Peyer's patch (tissue), 4 donors: ENCODE results near the gene DHX32. TPM values are rescaled to one million over a fixed set of nuclear protein-coding genes. Genes with fewer than 3 reads are reported as not detected.

ENCODE experiments used
- DNase-seq, 3 donors: peaks; one replicate each; pipeline ENCODE4 v3.0.0-alpha.2; 2017 to 2019
- H3K27ac ChIP-seq, 4 donors: fragments of 200-600 bp; sonication (generic); one replicate each; pipeline ENCODE4 v1.5.1; 2016 to 2019
- H3K27me3 ChIP-seq, 2 donors: fragments of 200-600 bp; sonication (generic); one replicate each; pipeline ENCODE4 v1.5.1; 2019
- H3K36me3 ChIP-seq, 3 donors: fragments of 200-600 bp; sonication (generic); one replicate each; pipeline ENCODE4 v1.5.1; 2016 to 2019
- H3K4me1 ChIP-seq, 4 donors: fragments of 200-600 bp; sonication (generic); one replicate each; pipeline ENCODE4 v1.5.1; 2016 to 2019
- H3K4me3 ChIP-seq, 4 donors: fragments of 200-600 bp; sonication (generic); 1 replicate in 3 of 4; 2 replicates in 1 of 4; pipeline ENCODE4 v1.5.1; 2016 to 2019; ENCODE audit warnings: mild to moderate bottlenecking in 1 of 4
- H3K9me3 ChIP-seq, 4 donors: fragments of 200-600 bp; sonication (generic); one replicate each; pipeline ENCODE4 v1.5.1; 2016 to 2019; ENCODE audit warnings: mild to moderate bottlenecking in 1 of 4
- POLR2A ChIP-seq, 2 donors: fragments of 450-650 bp; IDR thresholded peaks; one replicate each; pipeline ENCODE4 v1.5.1; 2017; ENCODE audit warnings: antibody characterized with exemption in 2 of 2, mild to moderate bottlenecking in 2 of 2, moderate library complexity in 2 of 2
- total RNA-seq, 4 donors: library from RNA; depleted of rRNA; stranded (reverse); fragments of >200 nt; gene quantifications; one replicate each; pipeline ENCODE4 v1.1.0, GENCODE V29; 2016
- TF ChIP-seq, protein P1 (sequence below), 6 experiments: fragments of 450-650 bp in 4 of 6; fragments of 200-600 bp in 2 of 6; sonication (generic) in 1 of 6; IDR thresholded peaks; one replicate each; pipeline ENCODE4 v1.5.1; 2017 to 2019; ENCODE audit warnings: antibody characterized with exemption in 6 of 6, mild to moderate bottlenecking in 3 of 6, moderate library complexity in 1 of 6

Gene DHX32
- total RNA-seq, 4 donors from 2014 or later: 23.9 to 36.3 (median 28.0) TPM

DNA sequence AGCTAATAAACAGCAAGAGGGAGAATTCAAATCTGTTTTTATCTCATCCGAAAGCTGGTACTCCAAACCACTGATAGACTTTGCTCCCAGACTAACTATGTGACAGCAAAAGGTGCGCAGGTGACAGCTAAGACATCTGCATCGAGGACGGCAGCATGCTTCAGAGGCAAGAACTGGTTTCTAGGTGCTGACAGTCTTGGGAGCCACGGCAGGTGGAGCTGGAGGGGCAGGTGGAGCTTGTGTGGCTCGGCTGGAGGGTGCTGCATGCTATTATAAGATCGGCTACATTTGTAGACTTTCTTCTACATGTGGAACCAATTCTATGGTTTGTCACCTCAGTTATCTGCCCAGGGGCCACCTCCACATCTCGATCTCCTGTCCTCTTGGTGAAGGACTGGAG is 83.7 kb downstream of the DHX32 start:
- no peak overlapping the region for H3K27ac ChIP-seq
- TF ChIP-seq, protein P1, sequence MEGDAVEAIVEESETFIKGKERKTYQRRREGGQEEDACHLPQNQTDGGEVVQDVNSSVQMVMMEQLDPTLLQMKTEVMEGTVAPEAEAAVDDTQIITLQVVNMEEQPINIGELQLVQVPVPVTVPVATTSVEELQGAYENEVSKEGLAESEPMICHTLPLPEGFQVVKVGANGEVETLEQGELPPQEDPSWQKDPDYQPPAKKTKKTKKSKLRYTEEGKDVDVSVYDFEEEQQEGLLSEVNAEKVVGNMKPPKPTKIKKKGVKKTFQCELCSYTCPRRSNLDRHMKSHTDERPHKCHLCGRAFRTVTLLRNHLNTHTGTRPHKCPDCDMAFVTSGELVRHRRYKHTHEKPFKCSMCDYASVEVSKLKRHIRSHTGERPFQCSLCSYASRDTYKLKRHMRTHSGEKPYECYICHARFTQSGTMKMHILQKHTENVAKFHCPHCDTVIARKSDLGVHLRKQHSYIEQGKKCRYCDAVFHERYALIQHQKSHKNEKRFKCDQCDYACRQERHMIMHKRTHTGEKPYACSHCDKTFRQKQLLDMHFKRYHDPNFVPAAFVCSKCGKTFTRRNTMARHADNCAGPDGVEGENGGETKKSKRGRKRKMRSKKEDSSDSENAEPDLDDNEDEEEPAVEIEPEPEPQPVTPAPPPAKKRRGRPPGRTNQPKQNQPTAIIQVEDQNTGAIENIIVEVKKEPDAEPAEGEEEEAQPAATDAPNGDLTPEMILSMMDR (IDR thresholded peaks at IDR 0.05): no peak
- TF ChIP-seq POLR2A (IDR thresholded peaks at IDR 0.05): no peak
- no peaks in the 10 kb centered on the region for H3K9me3 ChIP-seq
- no peaks in the 10 kb centered on the region for H3K27me3 ChIP-seq
- peaks cover 0 to 50% (median 0%) of the 10 kb centered on the region in 3 donors for H3K36me3 ChIP-seq
- H3K4me3 ChIP-seq: no peak overlapping the region
- DNase-seq: no peak
- no peaks in the 10 kb centered on the region for H3K4me1 ChIP-seq

DNA sequence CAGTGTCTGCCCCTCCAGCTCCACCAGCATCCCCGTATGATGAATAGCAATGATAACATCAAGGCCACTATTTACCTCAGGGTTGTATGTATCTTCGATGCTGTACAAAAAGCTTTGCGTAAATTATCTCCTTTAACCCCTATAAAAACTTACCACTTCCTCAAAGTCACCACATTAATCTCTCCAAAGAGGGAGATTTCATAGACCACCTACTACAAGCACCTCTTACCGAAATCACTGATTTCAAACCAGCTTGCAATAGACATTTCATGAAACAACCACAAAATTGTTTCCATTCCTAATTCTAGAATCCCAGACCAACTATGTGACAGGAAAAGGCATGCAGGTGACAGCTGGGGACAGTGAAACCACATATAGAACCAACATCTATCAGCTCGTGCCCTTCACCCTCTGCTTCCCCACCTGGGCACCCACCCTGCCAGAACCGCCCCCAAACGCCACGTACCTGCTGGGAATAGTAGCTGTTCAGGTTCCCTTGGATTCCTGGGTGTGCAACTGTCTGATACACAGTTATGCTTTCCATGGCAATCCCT is 85.4 kb downstream of the DHX32 start:
- TF ChIP-seq POLR2A (IDR thresholded peaks at IDR 0.05): no peak
- TF ChIP-seq, protein P1 (IDR thresholded peaks at IDR 0.05): no peak
- Histone ChIP-seq H3K4me3 (no peak overlapping the region), H3K9me3 (no peaks in the 10 kb centered on the region), H3K27me3 (no peaks in the 10 kb centered on the region), H3K36me3 (peaks cover 0 to 52% (median 0%) of the 10 kb centered on the region in 3 donors), H3K4me1 (no peaks in the 10 kb centered on the region), H3K27ac (no peak overlapping the region)
- peak in 1 of 3 donors; percentile 34 for DNase-seq

DNA sequence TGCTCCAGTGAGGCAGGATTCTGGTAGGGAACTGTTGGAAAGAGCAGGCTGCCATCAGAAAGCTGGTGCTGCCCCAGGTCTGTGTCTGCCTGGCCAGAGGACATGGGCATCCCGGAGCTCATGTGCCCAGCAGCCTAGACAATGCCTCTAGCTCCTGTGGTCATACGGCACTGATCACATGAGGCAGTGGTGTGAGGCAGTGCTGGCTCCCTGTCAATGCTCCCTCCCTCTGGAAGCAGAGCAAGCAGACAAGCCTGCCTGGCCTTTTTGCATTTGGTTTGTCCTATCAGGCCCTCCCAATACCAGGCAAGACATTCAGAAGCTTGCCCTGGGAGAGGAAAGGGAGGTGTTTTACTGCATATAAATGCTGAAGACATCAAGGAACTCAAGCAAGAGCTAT is 86.0 kb downstream of the DHX32 start:
- TF ChIP-seq, protein P1 (IDR thresholded peaks at IDR 0.05): no peak
- TF ChIP-seq POLR2A (IDR thresholded peaks at IDR 0.05): no peak
- Histone ChIP-seq H3K36me3 (peaks cover 0 to 52% (median 0%) of the 10 kb centered on the region in 3 donors), H3K4me3 (no peak overlapping the region), H3K4me1 (no peaks in the 10 kb centered on the region), H3K27ac (no peak overlapping the region), H3K27me3 (no peaks in the 10 kb centered on the region), H3K9me3 (no peaks in the 10 kb centered on the region)
- peak in 1 of 3 donors; percentile 38 for DNase-seq

DNA sequence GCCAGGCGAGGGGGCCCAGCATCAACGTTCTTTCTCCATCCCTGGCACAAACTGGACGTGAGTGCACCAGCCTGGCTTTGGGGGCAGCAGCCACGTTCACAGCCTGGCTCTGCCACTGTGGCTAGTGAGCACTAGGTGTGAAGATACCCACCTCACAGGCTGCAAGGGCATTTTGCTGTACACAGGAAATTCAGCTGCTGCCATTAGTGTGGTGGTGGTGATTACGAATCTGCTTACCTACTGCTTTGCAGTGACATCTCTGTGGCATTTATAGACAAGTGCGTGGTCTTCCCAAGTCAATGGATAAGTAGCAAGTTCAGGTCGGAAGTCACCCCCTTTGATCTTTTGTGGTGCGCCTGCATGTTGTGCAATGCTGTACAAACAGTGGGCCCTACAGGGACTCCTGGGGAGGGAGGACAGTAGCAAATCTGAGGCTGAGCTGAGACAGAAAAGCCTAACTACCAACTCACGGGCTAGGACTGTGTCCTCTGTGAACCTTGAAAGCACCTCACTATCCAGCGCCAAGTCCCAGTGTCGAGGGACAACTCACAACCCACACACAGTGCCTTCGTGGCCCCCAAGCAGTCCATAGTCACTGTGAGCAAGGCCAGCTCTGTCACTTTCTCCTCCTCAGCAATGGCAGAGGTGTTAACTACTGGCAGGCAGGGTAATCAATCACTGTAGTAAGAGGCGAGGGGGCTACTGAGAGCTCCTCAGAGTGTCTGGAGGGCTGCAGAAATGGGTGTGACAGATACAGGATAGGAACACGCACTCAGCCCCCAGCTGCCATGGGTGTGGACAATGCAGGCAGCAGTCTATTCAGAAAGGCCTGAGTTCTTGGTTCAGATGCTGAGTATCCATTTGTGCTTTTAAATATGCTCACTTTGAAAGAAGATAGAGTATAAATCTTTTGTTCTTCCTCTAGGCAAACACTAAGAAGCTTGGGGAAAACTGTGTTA is 88.5 kb downstream of the DHX32 start:
- no peaks in the 10 kb centered on the region for H3K4me1 ChIP-seq
- H3K4me3 ChIP-seq: no peak overlapping the region
- H3K27me3 ChIP-seq: no peaks in the 10 kb centered on the region
- no peak overlapping the region for H3K27ac ChIP-seq
- no peaks in the 10 kb centered on the region for H3K9me3 ChIP-seq
- peaks cover 0 to 60% (median 0%) of the 10 kb centered on the region in 3 donors for H3K36me3 ChIP-seq
- TF ChIP-seq, protein P1 (IDR thresholded peaks at IDR 0.05): no peak
- no peak for TF ChIP-seq POLR2A (IDR thresholded peaks at IDR 0.05)
- peak in 1 of 3 donors; percentile 24 for DNase-seq

DNA sequence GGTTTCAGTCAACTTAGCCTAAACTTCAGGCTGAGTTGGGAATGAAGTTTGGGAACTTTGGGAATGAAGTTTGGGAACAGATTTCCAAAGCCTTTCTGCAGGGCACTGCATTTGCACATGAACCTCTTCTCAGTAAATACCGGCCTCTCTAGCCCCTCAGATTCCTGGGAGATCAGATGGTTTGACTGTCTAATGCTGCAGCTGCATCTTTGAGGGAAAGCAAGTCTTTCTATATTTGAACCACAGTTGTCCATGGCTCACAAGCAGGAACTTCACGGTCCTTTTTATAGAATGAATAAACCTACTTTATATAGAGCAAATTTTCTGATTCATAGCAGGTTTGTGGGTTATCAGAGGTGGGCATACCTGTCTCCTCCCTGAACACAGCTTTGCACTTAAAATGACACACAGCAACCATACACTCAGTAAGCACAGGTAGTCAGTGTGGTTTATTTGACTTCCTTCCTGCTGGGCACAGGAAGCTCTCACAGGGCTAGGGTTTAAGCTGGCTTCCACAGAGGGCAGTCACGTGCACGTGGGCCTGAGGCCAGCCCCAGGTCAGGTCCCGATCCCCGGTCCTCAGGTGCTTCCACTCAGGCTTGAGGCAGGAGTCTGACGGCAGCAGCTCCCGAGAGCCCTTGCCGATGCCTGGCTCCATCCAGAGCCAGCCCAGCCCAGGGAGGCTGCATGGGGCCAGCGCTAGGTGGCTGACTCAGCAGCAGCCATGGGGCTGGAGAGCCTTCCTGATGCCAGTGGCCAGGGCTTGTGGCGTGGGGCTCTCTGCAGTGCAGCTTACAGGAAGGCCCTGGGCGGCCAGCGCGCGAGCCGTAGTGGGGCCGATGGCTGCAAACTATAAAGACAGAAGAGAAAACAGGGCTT is 92.7 kb downstream of the DHX32 start:
- DNase-seq: peak in 1 of 3 donors; percentile 42
- no peaks in the 10 kb centered on the region for H3K27me3 ChIP-seq
- no peak overlapping the region for H3K4me3 ChIP-seq
- TF ChIP-seq, protein P1 (IDR thresholded peaks at IDR 0.05): no peak
- no peak for TF ChIP-seq POLR2A (IDR thresholded peaks at IDR 0.05)
- peaks cover 0 to 33% (median 0%) of the 10 kb centered on the region in 3 donors for H3K36me3 ChIP-seq
- no peak overlapping the region for H3K27ac ChIP-seq
- H3K4me1 ChIP-seq: no peaks in the 10 kb centered on the region
- H3K9me3 ChIP-seq: no peaks in the 10 kb centered on the region
